Measurements from ENCODE around the gene FGF8. TPM values are rescaled to one million over a fixed set of nuclear protein-coding genes. Genes with fewer than 3 reads are reported as not detected.

Gene FGF8
- total and polyA plus RNA-seq, 2 of the 13 experiments (the other 11 are each of a cell fraction or from before 2014, with no cell fraction given): not detected

GRCh38 chr10:101818119-101818871 lies 42.4 kb upstream of the FGF8 start, which contains the start of gene OGA (continued):
- TF ChIP-seq, protein P1, sequence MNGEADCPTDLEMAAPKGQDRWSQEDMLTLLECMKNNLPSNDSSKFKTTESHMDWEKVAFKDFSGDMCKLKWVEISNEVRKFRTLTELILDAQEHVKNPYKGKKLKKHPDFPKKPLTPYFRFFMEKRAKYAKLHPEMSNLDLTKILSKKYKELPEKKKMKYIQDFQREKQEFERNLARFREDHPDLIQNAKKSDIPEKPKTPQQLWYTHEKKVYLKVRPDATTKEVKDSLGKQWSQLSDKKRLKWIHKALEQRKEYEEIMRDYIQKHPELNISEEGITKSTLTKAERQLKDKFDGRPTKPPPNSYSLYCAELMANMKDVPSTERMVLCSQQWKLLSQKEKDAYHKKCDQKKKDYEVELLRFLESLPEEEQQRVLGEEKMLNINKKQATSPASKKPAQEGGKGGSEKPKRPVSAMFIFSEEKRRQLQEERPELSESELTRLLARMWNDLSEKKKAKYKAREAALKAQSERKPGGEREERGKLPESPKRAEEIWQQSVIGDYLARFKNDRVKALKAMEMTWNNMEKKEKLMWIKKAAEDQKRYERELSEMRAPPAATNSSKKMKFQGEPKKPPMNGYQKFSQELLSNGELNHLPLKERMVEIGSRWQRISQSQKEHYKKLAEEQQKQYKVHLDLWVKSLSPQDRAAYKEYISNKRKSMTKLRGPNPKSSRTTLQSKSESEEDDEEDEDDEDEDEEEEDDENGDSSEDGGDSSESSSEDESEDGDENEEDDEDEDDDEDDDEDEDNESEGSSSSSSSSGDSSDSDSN (CRISPR knock-in tag; IDR thresholded peaks at IDR 0.05): peak; percentile 64
- TF ChIP-seq PAXIP1 (CRISPR knock-in tag; conservative IDR thresholded peaks at IDR 0.05) (0 out of 2 replicates have a peak, but pooled peaks have one; percentile 50), KDM4B (CRISPR knock-in tag; IDR thresholded peaks at IDR 0.05) (no peak), HMGXB3 (CRISPR knock-in tag; IDR thresholded peaks at IDR 0.05; ENCODE audit: borderline replicate concordance) (peak; percentile 71; the same call in 1 of the 2 replicates), ARHGAP35 (CRISPR knock-in tag; IDR thresholded peaks at IDR 0.05; ENCODE audit: borderline replicate concordance) (no peak), HNRNPH1 (optimal IDR thresholded peaks at IDR 0.05; ENCODE audit: low read depth, low read length) (no peak), KAT8 (CRISPR knock-in tag; IDR thresholded peaks at IDR 0.05) (peak; percentile 81)
- TF ChIP-seq, protein P2, sequence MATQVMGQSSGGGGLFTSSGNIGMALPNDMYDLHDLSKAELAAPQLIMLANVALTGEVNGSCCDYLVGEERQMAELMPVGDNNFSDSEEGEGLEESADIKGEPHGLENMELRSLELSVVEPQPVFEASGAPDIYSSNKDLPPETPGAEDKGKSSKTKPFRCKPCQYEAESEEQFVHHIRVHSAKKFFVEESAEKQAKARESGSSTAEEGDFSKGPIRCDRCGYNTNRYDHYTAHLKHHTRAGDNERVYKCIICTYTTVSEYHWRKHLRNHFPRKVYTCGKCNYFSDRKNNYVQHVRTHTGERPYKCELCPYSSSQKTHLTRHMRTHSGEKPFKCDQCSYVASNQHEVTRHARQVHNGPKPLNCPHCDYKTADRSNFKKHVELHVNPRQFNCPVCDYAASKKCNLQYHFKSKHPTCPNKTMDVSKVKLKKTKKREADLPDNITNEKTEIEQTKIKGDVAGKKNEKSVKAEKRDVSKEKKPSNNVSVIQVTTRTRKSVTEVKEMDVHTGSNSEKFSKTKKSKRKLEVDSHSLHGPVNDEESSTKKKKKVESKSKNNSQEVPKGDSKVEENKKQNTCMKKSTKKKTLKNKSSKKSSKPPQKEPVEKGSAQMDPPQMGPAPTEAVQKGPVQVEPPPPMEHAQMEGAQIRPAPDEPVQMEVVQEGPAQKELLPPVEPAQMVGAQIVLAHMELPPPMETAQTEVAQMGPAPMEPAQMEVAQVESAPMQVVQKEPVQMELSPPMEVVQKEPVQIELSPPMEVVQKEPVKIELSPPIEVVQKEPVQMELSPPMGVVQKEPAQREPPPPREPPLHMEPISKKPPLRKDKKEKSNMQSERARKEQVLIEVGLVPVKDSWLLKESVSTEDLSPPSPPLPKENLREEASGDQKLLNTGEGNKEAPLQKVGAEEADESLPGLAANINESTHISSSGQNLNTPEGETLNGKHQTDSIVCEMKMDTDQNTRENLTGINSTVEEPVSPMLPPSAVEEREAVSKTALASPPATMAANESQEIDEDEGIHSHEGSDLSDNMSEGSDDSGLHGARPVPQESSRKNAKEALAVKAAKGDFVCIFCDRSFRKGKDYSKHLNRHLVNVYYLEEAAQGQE (IDR thresholded peaks at IDR 0.05; ENCODE audit: borderline replicate concordance in 1 of 2, low read depth in 1 of 2, low read length in 2 of 2): peak in 1 of 2 experiments; percentile 65; a peak in 2 of 4 replicates
- TF ChIP-seq, protein P3, sequence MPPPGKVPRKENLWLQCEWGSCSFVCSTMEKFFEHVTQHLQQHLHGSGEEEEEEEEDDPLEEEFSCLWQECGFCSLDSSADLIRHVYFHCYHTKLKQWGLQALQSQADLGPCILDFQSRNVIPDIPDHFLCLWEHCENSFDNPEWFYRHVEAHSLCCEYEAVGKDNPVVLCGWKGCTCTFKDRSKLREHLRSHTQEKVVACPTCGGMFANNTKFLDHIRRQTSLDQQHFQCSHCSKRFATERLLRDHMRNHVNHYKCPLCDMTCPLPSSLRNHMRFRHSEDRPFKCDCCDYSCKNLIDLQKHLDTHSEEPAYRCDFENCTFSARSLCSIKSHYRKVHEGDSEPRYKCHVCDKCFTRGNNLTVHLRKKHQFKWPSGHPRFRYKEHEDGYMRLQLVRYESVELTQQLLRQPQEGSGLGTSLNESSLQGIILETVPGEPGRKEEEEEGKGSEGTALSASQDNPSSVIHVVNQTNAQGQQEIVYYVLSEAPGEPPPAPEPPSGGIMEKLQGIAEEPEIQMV (CRISPR knock-in tag; IDR thresholded peaks at IDR 0.05; ENCODE audit: low read depth): no peak
